ENCODE data around the gene MYG1. TPM values are rescaled to one million over a fixed set of nuclear protein-coding genes. Genes with fewer than 3 reads are reported as not detected.
A peak's percentile ranks its signal among the peaks of the same experiment; 100 is the strongest.

MYG1 gene
- polyA plus RNA-seq, 2 of the 4 experiments (the other 2 are of a cell fraction) = 55.9 to 75.2 TPM

DNA sequence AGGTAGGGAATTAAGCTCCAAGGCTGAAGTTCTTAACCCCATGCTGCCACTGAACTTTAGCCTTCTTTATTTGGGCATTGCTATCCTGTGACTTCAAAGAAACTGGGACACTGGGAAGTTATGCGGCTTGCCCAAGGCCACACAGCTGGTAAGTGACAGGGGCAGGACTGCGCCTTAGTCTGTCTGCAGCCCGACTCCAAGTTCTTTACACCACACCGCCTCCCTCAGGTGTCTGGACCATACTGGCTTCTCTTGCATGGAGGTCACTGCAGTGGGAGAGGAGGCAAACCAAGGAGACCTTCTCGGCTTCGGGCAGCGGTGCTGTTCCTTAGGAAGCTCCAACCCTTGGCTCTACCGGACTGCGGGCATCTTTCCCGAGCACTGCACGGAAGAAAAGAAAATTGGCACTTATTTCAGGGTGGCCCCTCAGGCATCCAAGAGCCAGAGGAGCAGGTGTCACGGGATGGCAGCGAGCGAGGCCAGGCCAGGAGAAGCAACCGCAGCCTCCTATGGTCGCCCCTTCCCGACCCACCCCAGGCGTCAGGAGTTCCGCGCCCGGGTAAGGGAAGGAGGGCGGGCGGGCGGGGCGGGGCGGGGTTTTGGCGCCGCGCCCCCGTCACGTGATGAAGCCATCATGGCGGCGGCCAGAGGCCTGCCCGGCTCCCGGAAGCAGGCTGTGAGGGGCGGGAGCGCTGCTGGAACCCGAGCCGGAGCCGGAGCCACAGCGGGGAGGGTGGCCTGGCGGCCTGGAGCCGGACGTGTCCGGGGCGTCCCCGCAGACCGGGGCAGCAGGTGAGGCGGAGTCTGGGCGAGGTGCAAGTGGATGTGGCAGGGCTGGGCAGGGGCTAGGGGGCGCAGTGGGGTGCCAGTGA is 47.8 kb upstream of the MYG1 start:
- CTCF ChIA-PET = interaction anchor here (0.6 to 12.8 kb wide), 29 partner anchors 9 to 260 kb away, joined by 3 to 216 read pairs (median 5); partner anchors contain the start of genes ESPL1 and ITGB7
- Histone ChIP-seq H3K4me2 (peak overlapping the region; percentile 94), H3K4me3 (peak overlapping the region; percentile 90), H3K4me1 (peaks cover 16% of the 10 kb centered on the region), H3K27ac (peak overlapping the region; percentile 91 to 94), H3K9me3 (no peaks in the 10 kb centered on the region)
- ATAC-seq (peak; percentile 90 to 92), FAIRE-seq (no peak), DNase-seq (ENCODE audit: low read depth in 1 of 2, low spot score in 1 of 2) (peak; percentile 83 to 87)
- POLR2A ChIA-PET = interaction anchor here (1.0 to 1.4 kb wide), 3 partner anchors 31 to 48 kb away, joined by 4 to 15 read pairs (median 4); partner anchors contain the start of genes MYG1 and PFDN5
- WGBS (ENCODE audit: missing lambda C conversion rate) = 4% methylated on average over 20 of the region's 51 CpGs
- peak; percentile 93 for TF ChIP-seq KDM5A (IDR thresholded peaks at IDR 0.05)
- TF ChIP-seq CBX2 (IDR thresholded peaks at IDR 0.05; ENCODE audit: borderline replicate concordance, low read depth) = no peak
- no peak for TF ChIP-seq HOXB5 (CRISPR knock-in tag; IDR thresholded peaks at IDR 0.05)
- no peak for TF ChIP-seq ELK1 (IDR thresholded peaks at IDR 0.05; ENCODE audit: low read depth, low read length)
- no peak for TF ChIP-seq RNF2 (IDR thresholded peaks at IDR 0.05; ENCODE audit: borderline replicate concordance, low read depth)
- no peak for TF ChIP-seq FOXS1 (CRISPR knock-in tag; IDR thresholded peaks at IDR 0.05)
- TF ChIP-seq, protein P1, sequence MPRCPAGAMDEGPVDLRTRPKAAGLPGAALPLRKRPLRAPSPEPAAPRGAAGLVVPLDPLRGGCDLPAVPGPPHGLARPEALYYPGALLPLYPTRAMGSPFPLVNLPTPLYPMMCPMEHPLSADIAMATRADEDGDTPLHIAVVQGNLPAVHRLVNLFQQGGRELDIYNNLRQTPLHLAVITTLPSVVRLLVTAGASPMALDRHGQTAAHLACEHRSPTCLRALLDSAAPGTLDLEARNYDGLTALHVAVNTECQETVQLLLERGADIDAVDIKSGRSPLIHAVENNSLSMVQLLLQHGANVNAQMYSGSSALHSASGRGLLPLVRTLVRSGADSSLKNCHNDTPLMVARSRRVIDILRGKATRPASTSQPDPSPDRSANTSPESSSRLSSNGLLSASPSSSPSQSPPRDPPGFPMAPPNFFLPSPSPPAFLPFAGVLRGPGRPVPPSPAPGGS (IDR thresholded peaks at IDR 0.05) = peak; percentile 49; the same call in 1 of the 3 replicates
- TF ChIP-seq CHD2 (IDR thresholded peaks at IDR 0.05; ENCODE audit: low read length, partially characterized antibody) = no peak
- 0 out of 2 replicates have a peak, but pooled peaks have one; percentile 51 for TF ChIP-seq FOSB (CRISPR knock-in tag; IDR thresholded peaks at IDR 0.05)
- TF ChIP-seq ESRRA (IDR thresholded peaks at IDR 0.05; ENCODE audit: borderline replicate concordance, low read length) = no peak
- TF ChIP-seq ZSCAN20 (CRISPR knock-in tag; IDR thresholded peaks at IDR 0.05) = no peak
- TF ChIP-seq FOSL2 (IDR thresholded peaks at IDR 0.05) = no peak
- TF ChIP-seq FOSL2 (CRISPR knock-in tag; IDR thresholded peaks at IDR 0.05) = no peak
- TF ChIP-seq TP53 (CRISPR knock-in tag; IDR thresholded peaks at IDR 0.05) = no peak
- TF ChIP-seq REST (IDR thresholded peaks at IDR 0.05) = no peak
- no peak for TF ChIP-seq KDM1A (IDR thresholded peaks at IDR 0.05; ENCODE audit: low read depth)
- TF ChIP-seq POLR2A (IDR thresholded peaks at IDR 0.05; ENCODE audit: low read length) = peak; percentile 92
- peak; percentile 46 for TF ChIP-seq SMC3 (IDR thresholded peaks at IDR 0.05)
- TF ChIP-seq JUNB (IDR thresholded peaks at IDR 0.05) = no peak
- no peak for TF ChIP-seq ZFP36 (IDR thresholded peaks at IDR 0.05; ENCODE audit: borderline replicate concordance, partially characterized antibody)
- no peak for TF ChIP-seq ZNF302 (CRISPR knock-in tag; IDR thresholded peaks at IDR 0.05)
- no peak for TF ChIP-seq NR3C1 (IDR thresholded peaks at IDR 0.05)
- TF ChIP-seq PHF8 (IDR thresholded peaks at IDR 0.05; ENCODE audit: borderline replicate concordance, low read depth) = peak; percentile 96
- no peak for TF ChIP-seq RFX5 (IDR thresholded peaks at IDR 0.05)
- no peak for TF ChIP-seq HDAC2 (IDR thresholded peaks at IDR 0.05)
- peak; percentile 84 for TF ChIP-seq USF2 (IDR thresholded peaks at IDR 0.05)
- no peak for TF ChIP-seq MYC (IDR thresholded peaks at IDR 0.05; ENCODE audit: borderline replicate concordance, low read length)
- no peak for TF ChIP-seq HES2 (IDR thresholded peaks at IDR 0.05)
- TF ChIP-seq EP300 (IDR thresholded peaks at IDR 0.05) = no peak
- peak; percentile 64 to 69 for TF ChIP-seq RAD21 (conservative IDR thresholded peaks at IDR 0.05 in 1 of 2, IDR thresholded peaks at IDR 0.05 in 1 of 2)
- no peak for TF ChIP-seq POLR2AphosphoS2 (conservative IDR thresholded peaks at IDR 0.05; ENCODE audit: low read length)
- no peak for TF ChIP-seq CBX8 (IDR thresholded peaks at IDR 0.05)
- TF ChIP-seq MAZ (IDR thresholded peaks at IDR 0.05; ENCODE audit: borderline replicate concordance, low read depth, low read length) = no peak
- peak; percentile 69; the same call in 1 of the 2 replicates for TF ChIP-seq MAX (IDR thresholded peaks at IDR 0.05)
- no peak for TF ChIP-seq TFCP2L1 (CRISPR knock-in tag; IDR thresholded peaks at IDR 0.05)

Data from A549 (cell line).